GM18499 (cell line): ENCODE data around the gene ZNF430.

ENCODE experiments used
- ATAC-seq: cut with Tn5 transposase; IDR thresholded peaks from one replicate; pipeline ENCODE4 v1.9.1; 2021; ENCODE audit warnings: moderate number of reproducible peaks; ENCODE audit not compliant: insufficient read depth, unreplicated experiment

Gene ZNF430

DNA sequence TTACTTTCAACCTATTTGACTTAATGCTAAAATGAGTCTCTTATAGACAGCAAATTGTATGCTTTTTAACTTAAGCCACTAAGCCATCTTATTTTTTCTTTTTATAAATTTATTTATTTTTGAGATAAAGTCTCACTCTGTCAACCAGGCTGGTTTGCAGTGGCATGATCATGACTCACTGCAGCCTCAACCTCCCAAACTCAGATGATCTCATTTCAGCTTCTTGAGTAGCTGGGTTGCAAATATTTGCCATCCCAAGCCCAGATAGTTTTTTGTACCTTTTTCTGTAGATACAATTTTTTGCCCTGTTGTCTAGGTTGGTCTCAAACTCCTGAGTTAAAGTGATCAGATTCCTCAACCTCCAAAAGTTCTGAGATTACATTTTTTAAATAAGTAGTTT lies 88.7 kb downstream of the ZNF430 start:
- no peak for ATAC-seq
